Measurements from ENCODE around the gene PITPNM2.

Gene PITPNM2

DNA sequence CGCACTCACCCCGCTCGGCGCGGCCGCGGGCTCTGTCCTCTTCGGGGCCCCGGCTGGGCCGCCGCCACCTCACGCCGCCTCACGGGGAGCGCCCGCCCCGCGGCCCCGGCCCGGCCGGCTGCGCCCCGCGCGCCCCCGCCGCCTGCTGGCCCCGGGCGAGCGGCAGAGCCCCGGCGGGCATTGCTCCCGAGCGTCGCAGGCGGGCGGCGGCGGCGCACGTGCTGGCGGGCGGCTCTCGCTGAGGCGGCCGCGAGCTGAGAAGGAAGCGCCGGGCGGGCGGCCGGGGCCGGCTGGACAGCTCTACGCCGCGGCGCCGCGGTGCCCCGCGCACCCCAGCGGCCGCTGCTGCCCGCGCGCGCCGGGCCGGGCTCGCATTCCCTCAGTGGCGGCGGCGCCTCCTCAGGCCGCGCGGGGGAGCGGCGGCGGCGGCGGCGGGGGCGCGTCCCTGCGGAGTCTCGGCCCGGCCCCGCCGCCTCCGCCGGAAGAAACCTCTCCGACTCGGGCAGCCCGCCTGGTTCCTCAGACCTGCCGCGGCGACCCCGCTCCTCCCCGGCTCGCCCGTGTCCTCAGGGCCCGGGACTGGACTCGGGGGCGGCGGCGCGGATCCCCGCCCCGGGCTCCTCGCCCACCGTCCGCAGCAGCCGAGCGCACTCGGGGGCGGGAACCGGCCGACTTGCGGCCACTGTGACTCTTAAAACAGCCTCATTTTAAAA lies at the start of gene PITPNM2:
PITPNM2 (minus strand) TSS at position 347 of the 713 bp plus-strand sequence. CDS start 116,500 bp downstream, outside the sequence.
- FAIRE-seq, result no peak

DNA sequence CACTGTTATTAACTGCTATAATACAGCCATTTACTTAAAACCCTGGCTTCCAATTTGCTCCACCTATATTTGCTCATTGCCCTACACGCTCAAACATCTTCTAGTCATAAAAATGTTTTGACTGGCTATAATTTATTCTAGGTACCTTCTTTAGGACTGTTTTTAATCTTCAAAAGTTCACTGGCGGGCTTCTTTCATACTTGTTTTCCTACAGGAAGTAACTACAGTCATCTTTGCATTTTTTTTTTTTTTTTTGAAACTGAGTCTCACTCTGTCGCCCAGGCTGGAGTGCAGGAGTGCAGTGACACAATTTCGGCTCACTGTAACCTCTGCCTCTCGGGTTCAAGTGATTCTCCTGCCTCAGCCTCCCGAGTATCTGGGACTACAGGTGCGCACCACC lies 49.5 kb upstream of the PITPNM2 start:
- no peak for FAIRE-seq

DNA sequence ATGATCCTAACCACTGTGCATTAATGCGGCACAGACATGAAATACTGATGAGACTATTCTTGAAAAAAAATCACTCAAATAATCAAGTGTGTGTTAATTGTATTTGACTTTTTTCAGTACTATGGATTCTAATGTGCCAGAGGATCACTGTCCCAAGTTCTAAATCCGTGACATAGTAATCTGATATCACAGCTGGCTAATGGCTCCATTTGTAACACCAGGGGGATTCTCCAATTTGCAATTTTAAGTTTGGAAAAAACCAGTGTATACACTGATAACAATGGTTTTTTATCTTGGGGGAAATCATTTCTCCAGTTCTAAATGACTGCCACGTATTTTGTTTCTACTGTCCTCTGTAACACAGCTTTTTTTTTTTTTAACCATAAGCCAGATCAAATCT lies 49.0 kb upstream of the PITPNM2 start:
- no peak for FAIRE-seq

DNA sequence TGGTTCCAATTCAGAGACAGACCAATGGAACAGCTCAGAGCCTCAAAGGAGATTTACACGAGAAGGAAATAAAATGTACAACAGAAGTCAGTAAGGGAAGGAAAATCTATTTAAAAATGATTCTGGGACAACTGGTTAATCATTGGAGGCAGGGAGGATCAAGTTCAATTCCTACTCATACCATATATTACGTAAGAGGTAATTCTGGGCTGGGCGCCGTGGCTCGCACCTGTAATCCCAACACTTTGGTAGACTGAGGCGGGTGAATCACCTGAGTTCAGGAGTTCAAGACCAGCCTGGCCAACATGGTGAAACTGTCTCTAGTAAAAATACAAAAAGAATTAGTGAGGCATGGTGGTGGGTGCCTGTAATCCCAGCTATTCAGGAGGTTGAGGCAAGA lies 36.7 kb upstream of the PITPNM2 start:
- no peak for FAIRE-seq

DNA sequence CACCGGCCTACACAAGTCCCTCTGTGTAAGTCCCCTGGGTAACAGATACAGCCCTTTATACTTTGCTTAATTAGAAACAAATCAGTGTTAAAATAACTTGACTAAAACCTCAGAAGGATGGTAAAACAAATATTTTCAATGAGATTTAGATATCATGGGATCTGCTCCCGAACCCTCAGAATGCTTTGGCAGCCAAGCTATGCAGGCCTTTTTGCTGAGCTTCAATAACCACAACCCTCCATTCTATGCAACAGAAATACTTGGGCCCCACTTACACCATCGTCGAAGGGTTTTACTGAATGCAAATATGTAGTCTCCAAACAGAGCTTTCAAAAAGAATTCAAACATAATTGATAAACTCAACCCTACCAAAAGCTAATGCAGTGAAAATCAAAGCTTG lies 29.3 kb upstream of the PITPNM2 start:
- no peak for FAIRE-seq

DNA sequence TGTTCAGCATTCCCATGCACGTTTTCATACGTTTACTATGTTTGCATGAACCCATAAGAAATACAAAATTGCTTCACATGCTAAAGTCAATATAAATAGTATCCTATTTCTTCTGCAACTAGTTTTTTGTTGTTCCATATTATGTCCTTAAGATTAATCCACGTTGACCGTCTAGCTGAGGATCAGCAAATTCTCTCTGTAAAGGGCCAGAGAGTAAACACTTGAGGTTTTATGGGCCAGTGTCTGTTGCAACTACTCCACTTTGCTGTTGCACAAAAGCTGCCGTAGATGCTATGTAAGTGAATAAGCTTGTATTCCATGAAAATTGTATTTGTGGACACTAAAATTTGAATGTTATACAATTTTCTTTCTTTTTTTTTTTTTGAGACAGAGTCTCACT lies 21.1 kb upstream of the PITPNM2 start:
- no peak for FAIRE-seq

DNA sequence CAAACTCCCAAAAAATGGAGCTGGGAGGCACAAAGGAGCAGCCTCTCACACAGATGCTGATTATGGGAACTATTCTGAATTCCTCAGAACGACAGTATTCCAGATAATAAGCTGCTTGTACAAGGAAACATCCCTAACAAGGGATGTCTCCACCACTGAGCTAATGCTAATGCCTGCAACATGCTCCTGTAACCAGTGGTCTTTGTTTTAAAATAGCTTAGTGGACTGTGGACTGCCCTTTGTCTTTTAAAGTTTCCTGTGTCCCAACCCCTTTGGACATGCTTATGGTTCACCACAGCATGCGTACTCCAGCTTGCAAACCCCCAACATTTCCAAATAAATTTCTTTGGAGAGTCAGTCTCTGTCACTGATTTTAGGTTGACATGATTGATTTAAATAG lies 16.4 kb upstream of the PITPNM2 start:
- FAIRE-seq, result no peak

DNA sequence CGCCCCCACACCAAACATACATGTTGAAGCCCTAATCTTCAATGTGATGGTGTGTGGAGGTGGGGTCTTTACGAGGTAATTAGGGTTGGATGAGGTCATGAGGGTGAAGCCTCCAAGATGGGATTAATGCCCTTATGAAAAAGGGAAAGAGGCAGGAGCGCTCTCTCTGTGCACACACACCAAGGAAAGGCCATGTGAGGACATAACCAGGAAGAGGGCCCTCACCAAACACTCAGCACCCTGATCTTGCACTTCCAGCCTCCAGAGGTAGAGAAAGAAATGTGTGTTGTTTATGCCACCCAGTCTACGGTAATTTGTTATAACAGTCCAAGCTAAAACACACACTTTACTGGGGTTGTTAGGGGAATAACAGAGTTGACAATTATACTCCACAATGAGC lies 14.6 kb upstream of the PITPNM2 start:
- FAIRE-seq, result no peak

DNA sequence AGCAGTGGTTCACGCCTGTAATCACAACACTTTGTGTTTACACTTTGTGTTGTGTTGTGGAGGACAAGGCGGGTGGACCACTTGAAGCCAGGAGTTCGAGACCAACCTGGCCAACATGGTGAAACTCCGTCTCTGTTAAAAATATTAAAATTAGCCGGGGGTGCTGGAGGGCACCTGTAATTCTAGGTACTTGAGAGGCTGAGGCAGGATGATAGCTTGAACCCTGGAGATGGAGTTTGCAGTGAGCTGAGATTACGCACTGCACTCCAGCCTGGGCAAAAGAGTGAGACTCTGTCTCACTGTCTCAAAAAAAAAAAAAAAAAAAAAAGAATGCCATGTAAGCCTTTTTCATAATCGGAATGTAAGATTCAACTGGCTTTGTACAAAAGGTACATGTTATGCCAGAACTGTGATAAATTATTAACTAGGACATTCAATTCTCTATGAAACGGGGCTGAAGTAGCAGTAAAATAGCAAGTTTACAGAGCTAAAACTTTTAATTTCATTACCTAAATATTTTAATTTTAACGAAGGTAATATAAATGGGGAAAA lies 13.9 kb upstream of the PITPNM2 start:
- FAIRE-seq, result no peak

DNA sequence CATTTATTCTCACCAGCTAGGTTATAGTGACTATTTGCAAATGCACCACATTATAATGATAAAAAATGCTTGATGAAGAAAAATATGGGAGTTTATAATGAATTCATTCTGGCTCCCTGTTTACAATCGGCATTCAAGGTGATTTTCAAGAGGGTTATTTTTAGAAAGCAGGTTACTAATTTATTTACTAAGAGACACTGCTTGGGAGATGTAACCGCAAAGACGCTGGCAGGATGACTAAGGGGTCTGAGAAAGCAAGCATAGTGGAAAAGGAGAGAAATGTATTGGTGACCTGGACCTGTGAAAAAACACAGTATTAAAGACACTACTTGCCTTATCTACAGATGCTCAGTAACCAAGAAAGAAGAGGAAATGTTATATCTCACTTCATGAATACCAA lies 13.3 kb upstream of the PITPNM2 start:
- FAIRE-seq, result no peak

DNA sequence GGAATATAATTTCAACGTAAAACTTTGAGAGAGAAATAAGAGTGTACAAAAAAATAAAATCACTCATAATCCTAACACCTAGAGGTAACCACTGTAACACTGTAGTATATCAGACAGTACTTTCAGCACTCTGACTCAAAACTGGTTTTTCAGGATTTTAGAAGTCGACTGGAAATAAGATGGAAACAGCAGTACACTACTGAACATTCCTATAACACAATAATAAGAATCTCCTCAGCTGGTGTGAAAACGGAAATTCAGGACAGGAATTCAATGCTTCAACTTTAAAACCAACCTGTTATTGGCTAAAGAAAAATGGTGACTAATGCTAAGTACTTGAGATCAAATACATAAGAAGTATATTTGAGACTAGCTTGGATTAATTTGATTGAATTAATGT lies 12.3 kb upstream of the PITPNM2 start:
- no peak for FAIRE-seq

DNA sequence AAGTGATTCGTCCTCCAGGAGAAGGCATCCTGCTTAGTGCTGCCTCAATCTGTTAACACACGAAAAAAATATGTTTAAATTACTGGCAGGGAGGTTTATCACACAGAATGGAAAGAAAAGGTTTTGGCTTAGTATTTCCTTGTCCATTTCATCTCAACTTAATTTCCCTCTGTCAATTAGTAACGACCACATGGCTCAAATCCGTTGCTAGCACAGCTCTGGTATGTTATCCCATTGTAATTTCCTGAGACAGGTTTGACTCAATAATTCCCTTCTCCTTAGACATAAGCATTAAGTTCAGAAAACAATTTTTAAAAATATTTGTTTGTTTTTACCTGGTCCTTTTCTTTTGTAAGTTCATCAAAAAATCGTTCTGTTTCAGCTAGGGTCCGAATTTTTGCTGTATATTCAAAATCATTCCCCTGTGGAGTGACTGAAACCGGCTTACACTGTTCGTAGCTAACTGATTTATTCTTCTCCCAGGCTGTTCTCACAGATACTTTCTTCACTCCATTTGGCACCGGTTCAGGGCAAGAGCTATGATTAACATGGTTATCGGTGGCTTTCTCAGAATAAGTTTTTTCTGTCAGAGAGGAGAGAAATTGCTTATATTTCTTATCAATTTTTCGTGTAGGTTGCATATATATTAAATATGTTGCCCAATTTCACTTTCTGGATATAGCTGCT lies 10.1 kb upstream of the PITPNM2 start:
- no peak for FAIRE-seq

DNA sequence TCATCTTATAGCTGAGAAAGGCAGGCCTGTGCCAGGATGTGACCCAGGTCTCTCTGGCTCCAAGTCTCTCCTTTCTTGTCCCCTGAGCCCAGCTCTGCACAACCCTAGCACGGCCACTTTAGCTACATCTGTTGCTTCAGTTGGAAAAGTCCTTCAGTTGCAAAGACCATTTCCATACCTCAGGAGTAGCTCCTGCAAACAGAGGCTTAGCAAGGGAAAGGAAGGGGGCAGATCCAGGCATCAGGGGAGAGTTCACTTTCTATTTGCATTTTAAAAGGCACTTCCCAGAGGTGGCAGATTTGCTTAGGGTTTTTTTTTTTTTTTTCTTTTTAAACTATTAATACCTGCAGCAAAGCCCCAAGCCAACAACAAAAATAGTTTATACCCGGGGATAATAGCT lies 3.0 kb upstream of the PITPNM2 start:
- no peak for FAIRE-seq

DNA sequence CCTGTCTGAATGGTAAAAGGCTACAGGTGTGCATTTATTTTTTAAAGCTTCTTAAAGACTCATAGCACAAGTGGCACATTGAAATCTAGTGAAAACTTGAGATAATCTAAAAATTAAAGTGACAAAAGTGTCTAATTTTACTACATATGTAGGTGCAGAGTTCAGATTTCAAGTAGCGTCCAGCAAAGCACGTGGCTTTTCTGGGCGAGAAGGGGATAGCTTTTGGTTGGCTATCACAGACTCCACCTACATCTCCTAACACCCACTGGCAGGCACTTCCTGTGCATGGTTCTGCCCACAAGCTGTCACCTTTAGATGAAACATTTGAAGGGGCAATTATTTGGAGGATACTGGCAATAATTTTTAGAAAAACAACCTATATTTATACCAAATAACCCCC lies 1.9 kb upstream of the PITPNM2 start:
- FAIRE-seq, result no peak

DNA sequence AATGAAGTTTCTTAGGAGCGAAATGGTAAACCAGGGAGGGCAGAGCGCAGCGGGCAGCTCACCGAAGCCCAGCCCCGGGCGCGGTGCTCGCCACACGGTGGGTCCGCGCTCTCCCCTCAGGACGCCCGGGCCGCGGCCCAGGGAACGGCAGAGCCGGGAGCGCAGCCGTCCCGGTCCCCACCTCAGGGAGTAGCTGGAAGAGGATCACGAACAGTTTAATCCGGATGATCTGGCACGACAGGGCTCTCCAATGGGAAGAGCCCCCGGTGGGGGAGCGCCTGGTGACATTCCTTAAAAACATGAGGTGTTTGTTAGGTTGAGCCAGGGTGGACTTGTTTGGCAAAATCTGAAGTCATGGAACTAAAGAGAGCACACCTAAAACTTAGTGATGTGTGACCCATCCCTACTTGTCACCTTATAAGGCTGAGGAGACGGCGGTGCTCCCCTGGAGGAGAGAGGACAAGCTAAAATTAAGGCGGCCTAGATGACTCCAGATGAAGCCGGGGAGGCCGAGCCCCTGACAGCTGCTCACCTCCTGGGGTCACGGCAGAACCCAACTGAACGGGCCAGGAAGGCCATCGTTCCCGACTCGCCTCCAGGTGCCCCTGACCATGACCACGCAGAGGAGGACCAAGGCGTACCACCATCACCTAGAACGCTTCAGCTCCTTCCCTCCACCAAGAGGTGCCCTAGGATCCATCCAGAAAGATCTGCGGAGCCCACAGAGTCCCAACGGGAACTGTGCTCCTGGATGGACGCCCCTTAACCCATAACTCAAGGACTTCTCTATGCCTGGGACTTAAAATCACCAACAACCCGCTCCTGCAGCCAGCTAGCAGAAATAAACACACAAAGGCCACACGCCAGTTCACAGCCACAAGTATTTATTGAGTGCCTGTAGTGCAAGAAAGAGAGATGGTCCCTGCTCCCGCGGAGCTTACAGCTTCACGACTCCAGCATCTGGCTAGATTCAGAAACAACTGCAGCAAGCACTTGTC lies 866 bp upstream of the PITPNM2 start:
- no peak for FAIRE-seq

DNA sequence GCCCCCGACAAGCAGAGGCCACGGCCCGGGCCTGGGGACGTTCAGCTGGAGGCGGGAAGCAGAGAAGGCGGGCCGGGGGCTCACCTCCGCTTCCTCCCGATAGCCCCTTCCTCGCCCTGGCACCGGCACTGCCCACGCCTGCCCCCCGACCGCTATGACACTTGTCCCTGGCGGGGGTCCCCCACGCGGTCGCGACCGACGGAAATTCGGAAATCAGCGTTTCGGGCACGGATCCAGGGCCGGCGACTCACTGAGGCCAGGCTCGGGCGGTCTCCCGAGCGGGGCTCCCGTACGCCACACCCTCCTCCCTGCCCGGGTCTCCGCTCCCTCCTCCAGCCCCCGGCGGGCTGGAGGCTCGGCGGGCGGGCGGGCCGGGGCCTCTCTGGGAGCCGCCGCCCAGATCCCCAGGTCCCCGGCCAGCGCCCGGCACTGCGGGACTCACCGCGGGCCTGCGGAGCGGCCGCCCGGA lies 581 bp downstream of the PITPNM2 start:
- no peak for FAIRE-seq

DNA sequence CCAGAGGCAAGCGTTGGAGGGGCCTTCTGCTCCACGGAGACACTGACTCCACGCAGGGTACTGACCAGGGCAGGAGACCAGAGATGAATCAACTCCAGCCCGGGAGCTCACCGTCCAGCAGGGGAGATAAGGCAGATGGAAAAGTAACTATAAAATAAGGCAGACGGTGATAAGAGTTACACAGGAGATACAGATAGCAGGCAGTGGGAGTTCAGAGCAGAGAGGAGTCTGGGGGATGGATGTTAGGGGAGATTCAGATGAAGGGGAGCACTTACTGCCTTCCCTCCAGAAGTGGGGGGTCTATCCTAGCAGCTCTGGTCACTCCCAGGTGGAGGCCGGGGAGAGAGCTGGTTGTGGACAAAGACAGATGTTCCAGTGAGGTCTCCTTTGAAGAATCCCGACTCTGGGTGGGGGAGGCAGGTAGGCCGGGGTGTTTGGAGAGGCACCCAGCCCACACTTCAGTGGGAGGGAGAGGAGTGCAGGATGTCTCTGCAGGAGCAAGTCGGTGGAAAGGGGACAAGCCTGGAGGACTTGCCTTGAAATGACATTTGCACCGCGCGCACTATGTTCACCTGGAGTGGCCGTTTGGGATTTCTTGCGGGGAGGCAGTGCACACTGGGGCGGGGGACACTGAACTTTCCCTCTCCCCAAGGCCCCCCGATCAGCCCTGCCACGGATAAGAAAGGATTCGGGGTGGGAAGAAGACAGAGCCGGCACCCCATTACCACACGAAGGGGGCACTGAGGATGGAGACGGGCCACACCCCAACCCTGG lies 1.2 kb downstream of the PITPNM2 start:
- no peak for FAIRE-seq

DNA sequence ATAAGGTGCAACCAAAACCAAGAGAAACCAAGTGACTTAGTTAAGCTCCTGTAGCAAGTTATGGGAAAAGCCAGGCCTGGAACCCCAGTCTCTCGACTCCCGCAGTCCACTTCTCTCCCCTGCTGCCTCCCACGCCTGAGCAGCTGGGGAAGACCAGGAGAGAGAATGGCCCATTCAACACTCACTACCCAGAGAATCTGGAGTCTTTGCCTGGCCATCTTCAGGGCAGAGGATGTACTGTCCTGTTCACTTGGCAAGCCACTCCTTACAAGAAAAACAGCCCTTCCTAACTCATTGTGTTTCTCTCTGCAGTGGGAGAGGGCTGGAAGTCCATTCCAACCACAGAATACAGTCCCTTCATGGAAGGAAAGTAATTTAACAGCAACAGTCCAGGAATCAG lies 1.8 kb downstream of the PITPNM2 start:
- FAIRE-seq, result no peak

DNA sequence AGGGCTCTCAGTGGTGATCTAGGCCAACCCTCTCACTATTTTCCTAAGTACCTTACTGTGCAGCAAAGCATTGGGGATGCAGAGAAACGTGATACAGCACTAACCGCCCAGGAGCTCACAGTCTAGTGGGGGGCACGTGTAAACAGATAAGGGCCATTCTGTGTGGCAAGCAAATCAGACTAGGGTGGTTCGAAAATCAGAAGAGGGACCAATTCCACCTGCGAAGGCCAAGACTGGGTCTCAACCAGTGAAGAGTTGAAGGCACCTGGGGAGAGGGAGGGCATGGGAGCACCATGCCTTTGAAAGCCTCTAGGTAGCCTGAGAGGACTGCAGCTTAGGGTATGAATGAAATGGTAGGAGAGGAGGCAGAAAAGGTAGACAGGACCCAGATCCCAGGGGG lies 2.2 kb downstream of the PITPNM2 start:
- FAIRE-seq, result no peak

DNA sequence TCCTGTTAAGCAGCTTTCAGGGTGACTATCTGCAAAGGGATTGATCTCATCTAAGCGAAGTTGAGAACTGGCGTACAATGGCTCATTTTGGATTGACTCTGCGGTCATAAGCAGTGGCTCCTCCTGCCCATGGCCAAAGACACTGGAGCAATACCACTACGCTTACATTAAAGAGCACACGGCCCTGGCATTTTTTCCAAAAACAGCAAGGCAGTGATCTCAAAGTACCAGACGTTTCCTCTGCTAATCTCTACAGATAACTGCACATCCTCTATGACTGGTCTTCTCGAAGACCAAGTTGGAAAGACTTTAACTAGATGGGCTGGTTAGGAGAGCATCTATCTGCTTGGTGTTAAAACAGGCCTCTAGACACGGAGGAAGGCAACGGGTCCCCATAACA lies 2.7 kb downstream of the PITPNM2 start:
- no peak for FAIRE-seq

DNA sequence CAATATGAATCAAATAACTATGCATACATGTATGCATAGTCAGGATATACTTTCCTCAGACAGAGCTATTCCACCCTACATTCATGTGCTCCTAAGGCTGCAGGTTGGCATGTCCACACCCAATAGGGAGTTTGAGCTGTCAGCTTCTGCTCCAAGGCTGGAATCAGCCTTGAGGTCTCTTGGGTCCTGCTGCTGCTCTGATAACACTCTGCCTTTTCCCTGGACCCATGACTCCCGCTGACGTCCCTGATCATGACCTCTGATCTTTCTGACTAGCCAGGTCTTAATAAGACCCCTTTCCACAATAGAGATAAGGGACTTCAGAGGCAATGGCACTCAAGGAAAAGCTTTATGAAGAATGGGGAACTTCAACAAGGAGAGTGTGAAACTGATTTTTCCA lies 5.7 kb downstream of the PITPNM2 start:
- FAIRE-seq, result no peak

Data from colon (tissue), 2 donors.